Hematopoietic multipotent progenitor cell treated with erythropoietin and hydrocortisone succinate and interleukin-3 and kit ligand, for 6 days (in vitro differentiated cells): Measurements from ENCODE around the gene BCL2.

ENCODE experiments used
- DNase-seq: peaks from one replicate; pipeline ENCODE4 v3.0.0-alpha.2; 2015

The BCL2 gene

GRCh38 chr18:63074981-63075404, 244.6 kb downstream of the BCL2 start:
- peak; percentile 86 for DNase-seq

- peak; percentile 79 for DNase-seq
These were observed 246.1 kb downstream of the BCL2 start for GRCh38 chr18:63073481-63073880.
